LNCAP (cell line): ENCODE results near the gene ONECUT1.

Source experiments
- TF ChIP-seq, protein P1 (sequence below): fragments of 450-650 bp; IDR thresholded peaks from 2 replicates; pipeline ENCODE4 v1.5.1; 2017; ENCODE audit warnings: mild to moderate bottlenecking

The ONECUT1 gene

GRCh38 chr15:52745326-52746161 is 44.6 kb downstream of the ONECUT1 start:
- TF ChIP-seq, protein P1, sequence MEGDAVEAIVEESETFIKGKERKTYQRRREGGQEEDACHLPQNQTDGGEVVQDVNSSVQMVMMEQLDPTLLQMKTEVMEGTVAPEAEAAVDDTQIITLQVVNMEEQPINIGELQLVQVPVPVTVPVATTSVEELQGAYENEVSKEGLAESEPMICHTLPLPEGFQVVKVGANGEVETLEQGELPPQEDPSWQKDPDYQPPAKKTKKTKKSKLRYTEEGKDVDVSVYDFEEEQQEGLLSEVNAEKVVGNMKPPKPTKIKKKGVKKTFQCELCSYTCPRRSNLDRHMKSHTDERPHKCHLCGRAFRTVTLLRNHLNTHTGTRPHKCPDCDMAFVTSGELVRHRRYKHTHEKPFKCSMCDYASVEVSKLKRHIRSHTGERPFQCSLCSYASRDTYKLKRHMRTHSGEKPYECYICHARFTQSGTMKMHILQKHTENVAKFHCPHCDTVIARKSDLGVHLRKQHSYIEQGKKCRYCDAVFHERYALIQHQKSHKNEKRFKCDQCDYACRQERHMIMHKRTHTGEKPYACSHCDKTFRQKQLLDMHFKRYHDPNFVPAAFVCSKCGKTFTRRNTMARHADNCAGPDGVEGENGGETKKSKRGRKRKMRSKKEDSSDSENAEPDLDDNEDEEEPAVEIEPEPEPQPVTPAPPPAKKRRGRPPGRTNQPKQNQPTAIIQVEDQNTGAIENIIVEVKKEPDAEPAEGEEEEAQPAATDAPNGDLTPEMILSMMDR: no peak

- TF ChIP-seq, protein P1: no peak
These were observed 51.8 kb downstream of the ONECUT1 start for GRCh38 chr15:52738311-52738710.

DNA sequence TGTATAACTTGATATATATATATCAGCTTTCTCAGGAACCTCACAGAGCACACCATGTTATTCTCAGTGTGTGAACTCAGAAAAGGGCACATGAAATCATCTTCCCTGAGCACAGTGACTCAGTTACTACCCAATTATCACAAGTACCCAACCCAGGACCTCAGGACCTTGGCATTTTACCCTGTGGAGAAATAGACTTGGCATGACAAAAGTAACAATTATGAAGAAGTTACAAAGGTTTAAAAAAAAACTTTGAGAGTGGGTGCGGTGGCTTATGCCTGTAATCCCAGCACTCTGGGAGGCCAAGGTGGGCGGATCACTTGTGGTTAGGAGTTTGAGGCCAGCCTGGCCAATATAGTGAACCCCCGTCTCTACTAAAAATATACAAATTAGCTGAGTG is 52.4 kb downstream of the ONECUT1 start:
- TF ChIP-seq, protein P1: no peak

GRCh38 chr15:52735231-52736089 is 54.7 kb downstream of the ONECUT1 start:
- TF ChIP-seq, protein P1: peak; percentile 74; the same call in 1 of the 2 replicates

DNA sequence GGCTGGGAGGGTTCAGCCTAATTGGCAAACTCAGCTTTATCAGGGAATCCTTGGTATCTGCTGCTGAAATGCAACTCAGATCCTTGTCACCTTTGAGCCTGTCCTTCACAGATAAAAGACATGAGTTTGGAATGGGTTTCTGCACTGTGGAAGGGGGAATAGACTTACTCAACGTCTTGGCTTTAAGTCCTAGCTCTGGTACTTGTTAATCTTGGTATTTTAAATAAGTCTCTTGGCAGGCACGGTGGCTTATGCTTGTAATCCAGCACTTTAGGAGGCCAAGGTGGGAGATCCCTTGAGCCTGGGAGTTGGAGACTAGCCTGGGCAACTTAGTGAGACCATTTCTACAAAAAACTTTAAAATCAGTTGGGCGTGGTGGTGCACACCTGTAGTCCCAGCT is 55.8 kb downstream of the ONECUT1 start:
- TF ChIP-seq, protein P1: no peak

DNA sequence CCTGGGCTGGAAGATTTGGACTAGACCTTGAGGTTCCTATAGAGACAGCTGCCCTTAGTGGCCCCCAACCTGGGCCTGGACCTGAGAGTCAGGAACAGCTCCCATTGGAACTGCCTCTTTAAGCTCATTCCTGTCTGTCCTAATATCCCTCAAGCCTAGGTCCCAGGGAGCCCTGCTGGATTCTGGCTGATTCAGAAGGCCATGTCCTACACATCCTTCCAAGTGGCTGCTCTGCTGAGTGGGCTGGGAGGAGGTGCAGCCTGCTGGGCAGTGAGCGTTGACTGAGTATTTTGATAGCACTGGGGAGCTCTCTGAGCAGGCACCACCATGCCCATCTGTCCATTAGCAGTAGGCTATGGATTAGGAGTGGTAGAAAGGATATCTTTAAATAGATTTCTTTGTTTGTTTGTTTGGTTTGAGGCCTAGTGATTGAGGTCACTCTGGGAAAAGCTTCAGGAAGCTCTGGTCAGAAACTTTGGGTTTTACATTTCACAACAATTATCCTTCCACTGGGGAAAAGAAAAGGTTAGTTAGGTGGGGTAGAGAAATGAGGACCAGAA is 56.4 kb downstream of the ONECUT1 start:
- TF ChIP-seq, protein P1: no peak

DNA sequence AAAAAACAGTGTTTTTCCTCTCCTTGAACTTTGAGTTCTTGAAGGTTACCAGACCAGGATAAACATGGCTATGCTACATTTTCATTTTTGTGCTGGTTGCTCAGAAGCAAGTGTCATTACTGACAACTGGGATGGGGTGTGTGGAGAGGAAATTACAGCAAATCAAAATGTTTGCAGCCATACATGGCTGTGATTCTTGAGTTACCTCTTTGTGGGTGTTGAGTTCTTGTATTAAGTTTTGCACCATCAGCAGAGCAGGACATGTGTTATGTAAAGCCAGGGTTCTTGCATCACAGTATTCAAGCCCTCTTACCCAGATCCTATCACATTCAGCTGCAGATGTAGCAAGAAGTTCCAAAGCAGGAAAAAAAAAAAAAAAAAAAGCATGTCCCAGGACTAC is 57.0 kb downstream of the ONECUT1 start:
- TF ChIP-seq, protein P1: no peak
